Measurements from ENCODE around the gene GABRB2.

DNA sequence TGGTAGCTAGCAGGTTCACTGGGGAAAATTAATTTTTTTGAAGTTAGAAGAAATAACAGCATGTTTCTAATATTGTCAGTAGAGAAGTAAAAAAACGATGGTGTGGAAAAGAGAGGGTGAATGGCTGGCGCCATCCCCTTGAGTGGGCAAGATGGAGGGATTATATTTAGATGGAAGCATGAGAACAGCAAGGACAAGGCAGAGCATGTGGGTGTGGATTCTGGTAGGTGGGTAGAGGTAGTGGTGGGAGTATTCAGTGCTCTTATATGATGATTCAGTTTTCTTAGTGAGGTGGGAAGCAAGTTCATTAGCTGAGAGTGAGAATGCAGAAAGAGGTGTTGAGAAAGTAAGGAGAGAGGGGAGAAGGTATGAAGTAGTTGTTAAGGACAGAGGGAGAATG, 188.1 kb downstream of the GABRB2 start:
- TF ChIP-seq EZH2 (IDR thresholded peaks at IDR 0.05; ENCODE audit: insufficient read depth, poor library complexity, severe bottlenecking) (no peak), EZH2phosphoT487 (IDR thresholded peaks at IDR 0.05; ENCODE audit: insufficient read depth, low read depth) (no peak)
